WERI-Rb-1 (cell line): ENCODE data around the gene TMEM62.

ENCODE experiments used
- DNase-seq: peaks from one replicate; pipeline ENCODE4 v3.0.0-alpha.2; 2020
- H3K27ac ChIP-seq: fragments of 250-450 bp; sonication (Bioruptor Pico); 2 replicates; pipeline ENCODE4 v1.5.1; 2020; ENCODE audit warnings: mild to moderate bottlenecking, moderate library complexity
- H3K27me3 ChIP-seq: fragments of 250-450 bp; sonication (Bioruptor Pico); 2 replicates; pipeline ENCODE4 v1.5.1; 2021; ENCODE audit warnings: mild to moderate bottlenecking, low read depth, moderate library complexity; ENCODE audit not compliant: insufficient read depth, severe bottlenecking
- H3K36me3 ChIP-seq: fragments of 250-450 bp; sonication (Bioruptor Pico); 2 replicates; pipeline ENCODE4 v1.5.1; 2020; ENCODE audit warnings: mild to moderate bottlenecking, moderate library complexity
- H3K4me3 ChIP-seq: 2 replicates; pipeline ENCODE4 v1.5.1; 2011; ENCODE audit warnings: low read depth, mild to moderate bottlenecking, control low read depth, low read length
- H3K9me3 ChIP-seq: fragments of 250-450 bp; sonication (Bioruptor Pico); 2 replicates; pipeline ENCODE4 v1.5.1; 2021; ENCODE audit warnings: mild to moderate bottlenecking, moderate library complexity; ENCODE audit not compliant: severe bottlenecking
- TF ChIP-seq, protein P1 (sequence below): IDR thresholded peaks from 2 replicates; pipeline ENCODE4 v1.5.1; 2011; ENCODE audit warnings: low read depth, mild to moderate bottlenecking, control low read depth, inconsistent platforms, low read length

TMEM62 gene

GRCh38 chr15:43210172-43210745, 76.9 kb downstream of the TMEM62 start:
- Histone ChIP-seq H3K36me3 (no peaks in the 10 kb centered on the region), H3K27ac (no peak overlapping the region), H3K9me3 (no peaks in the 10 kb centered on the region), H3K4me3 (no peak overlapping the region), H3K27me3 (no peaks in the 10 kb centered on the region)
- DNase-seq = no peak
- TF ChIP-seq, protein P1, sequence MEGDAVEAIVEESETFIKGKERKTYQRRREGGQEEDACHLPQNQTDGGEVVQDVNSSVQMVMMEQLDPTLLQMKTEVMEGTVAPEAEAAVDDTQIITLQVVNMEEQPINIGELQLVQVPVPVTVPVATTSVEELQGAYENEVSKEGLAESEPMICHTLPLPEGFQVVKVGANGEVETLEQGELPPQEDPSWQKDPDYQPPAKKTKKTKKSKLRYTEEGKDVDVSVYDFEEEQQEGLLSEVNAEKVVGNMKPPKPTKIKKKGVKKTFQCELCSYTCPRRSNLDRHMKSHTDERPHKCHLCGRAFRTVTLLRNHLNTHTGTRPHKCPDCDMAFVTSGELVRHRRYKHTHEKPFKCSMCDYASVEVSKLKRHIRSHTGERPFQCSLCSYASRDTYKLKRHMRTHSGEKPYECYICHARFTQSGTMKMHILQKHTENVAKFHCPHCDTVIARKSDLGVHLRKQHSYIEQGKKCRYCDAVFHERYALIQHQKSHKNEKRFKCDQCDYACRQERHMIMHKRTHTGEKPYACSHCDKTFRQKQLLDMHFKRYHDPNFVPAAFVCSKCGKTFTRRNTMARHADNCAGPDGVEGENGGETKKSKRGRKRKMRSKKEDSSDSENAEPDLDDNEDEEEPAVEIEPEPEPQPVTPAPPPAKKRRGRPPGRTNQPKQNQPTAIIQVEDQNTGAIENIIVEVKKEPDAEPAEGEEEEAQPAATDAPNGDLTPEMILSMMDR = no peak

GRCh38 chr15:43210807-43211206, 77.4 kb downstream of the TMEM62 start:
- no peak overlapping the region for H3K4me3 ChIP-seq
- H3K9me3 ChIP-seq = no peaks in the 10 kb centered on the region
- no peak overlapping the region for H3K27ac ChIP-seq
- H3K27me3 ChIP-seq = no peaks in the 10 kb centered on the region
- no peak for DNase-seq
- no peaks in the 10 kb centered on the region for H3K36me3 ChIP-seq
- TF ChIP-seq, protein P1 = no peak

DNA sequence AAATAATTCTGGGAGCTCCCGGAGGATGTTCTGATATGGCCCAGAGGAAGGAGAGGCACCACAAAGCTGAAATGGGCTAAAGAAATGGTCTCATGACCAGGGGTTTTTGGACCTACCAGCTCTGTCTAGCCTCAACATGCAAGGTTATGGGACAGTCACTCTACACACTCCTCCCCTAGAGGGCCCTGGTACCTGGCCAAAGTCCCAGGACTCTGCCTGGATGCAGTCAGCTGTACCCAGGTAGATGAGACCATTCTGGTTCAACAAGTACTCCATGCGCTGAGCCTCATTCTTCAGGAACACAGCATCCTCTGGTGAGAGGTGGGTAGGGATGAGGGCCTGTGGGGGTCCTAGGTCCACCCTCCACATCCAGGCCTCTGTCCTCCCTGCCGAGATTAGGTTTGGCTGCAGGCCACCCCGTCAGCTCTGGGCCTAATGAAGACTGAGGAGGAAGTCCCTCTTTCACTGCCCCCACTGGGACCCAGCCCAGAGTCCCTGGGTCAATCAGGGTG, 77.9 kb downstream of the TMEM62 start:
- no peak for DNase-seq
- Histone ChIP-seq H3K27ac (no peak overlapping the region), H3K9me3 (no peaks in the 10 kb centered on the region), H3K36me3 (no peaks in the 10 kb centered on the region), H3K27me3 (no peaks in the 10 kb centered on the region), H3K4me3 (no peak overlapping the region)
- TF ChIP-seq, protein P1 = no peak

GRCh38 chr15:43212299-43212698, 78.9 kb downstream of the TMEM62 start:
- Histone ChIP-seq H3K4me3 (no peak overlapping the region), H3K27ac (no peak overlapping the region), H3K27me3 (no peaks in the 10 kb centered on the region), H3K9me3 (no peaks in the 10 kb centered on the region), H3K36me3 (no peaks in the 10 kb centered on the region)
- no peak for DNase-seq
- TF ChIP-seq, protein P1 = no peak

DNA sequence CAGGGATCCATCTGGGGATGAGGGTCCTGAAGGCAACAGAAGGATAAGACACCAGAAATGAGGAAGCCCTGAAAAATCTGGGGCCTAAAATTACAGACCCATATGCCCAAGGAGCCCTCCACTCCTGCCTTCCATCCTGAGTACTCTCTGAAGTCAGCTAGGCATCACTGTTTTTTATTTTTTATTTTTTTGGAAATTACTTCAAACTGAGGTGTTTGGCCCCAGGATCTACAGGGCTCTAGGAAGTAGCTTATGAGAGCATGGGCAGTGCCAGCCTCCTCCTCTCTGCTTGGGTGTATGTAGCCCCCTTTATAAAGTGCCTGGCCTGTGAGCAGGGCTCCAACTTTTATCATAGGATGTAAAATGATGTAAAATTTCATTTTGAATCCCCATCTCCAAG, 79.6 kb downstream of the TMEM62 start:
- H3K4me3 ChIP-seq = no peak overlapping the region
- no peak for DNase-seq
- H3K27me3 ChIP-seq = no peaks in the 10 kb centered on the region
- no peaks in the 10 kb centered on the region for H3K36me3 ChIP-seq
- H3K9me3 ChIP-seq = no peaks in the 10 kb centered on the region
- no peak overlapping the region for H3K27ac ChIP-seq
- TF ChIP-seq, protein P1 = no peak

- Histone ChIP-seq H3K27ac (no peak overlapping the region), H3K36me3 (no peaks in the 10 kb centered on the region), H3K9me3 (no peaks in the 10 kb centered on the region), H3K4me3 (no peak overlapping the region), H3K27me3 (no peaks in the 10 kb centered on the region)
- TF ChIP-seq, protein P1 = no peak
- no peak for DNase-seq
Observed at GRCh38 chr15:43213466-43213865, 80.1 kb downstream of the TMEM62 start.
